Brain pericyte (primary cell): ENCODE data around the gene AGBL3.
"Not testable (repeated sequence)": the region's sequence is repeated elsewhere in the genome, so short reads cannot be mapped to it uniquely, and the experiment has no call there.

Experiments
- DNase-seq: peaks from one replicate; pipeline ENCODE4 v3.0.0-alpha.2; 2012; ENCODE audit warnings: low read depth, low spot score

AGBL3 gene

GRCh38 chr7:135075716-135076115 is 89.4 kb downstream of the AGBL3 start:
- no peak for DNase-seq

GRCh38 chr7:135076882-135077281 is 90.6 kb downstream of the AGBL3 start:
- no peak for DNase-seq

- DNase-seq: no peak
Observed at GRCh38 chr7:135077642-135078041, 91.3 kb downstream of the AGBL3 start.

- DNase-seq: no peak
Observed at GRCh38 chr7:135078051-135078450, 91.7 kb downstream of the AGBL3 start.

GRCh38 chr7:135079068-135079467 is 92.8 kb downstream of the AGBL3 start:
- DNase-seq: no peak

GRCh38 chr7:135083005-135083404 is 96.7 kb downstream of the AGBL3 start:
- DNase-seq: no peak

- DNase-seq: no peak
Observed at GRCh38 chr7:135088566-135088965, 102.3 kb downstream of the AGBL3 start.

- DNase-seq: no peak
Observed at GRCh38 chr7:135091717-135092116, 105.4 kb downstream of the AGBL3 start.

GRCh38 chr7:135094472-135095237 is 108.3 kb downstream of the AGBL3 start:
- DNase-seq: no peak

- no peak for DNase-seq
Observed at GRCh38 chr7:135095450-135095849, 109.1 kb downstream of the AGBL3 start.

GRCh38 chr7:135098391-135098790 is 112.1 kb downstream of the AGBL3 start:
- no peak for DNase-seq

- no peak for DNase-seq
Observed at GRCh38 chr7:135100856-135101255, 114.5 kb downstream of the AGBL3 start.

- no peak for DNase-seq
Observed at GRCh38 chr7:135102372-135102771, 116.1 kb downstream of the AGBL3 start.

- no peak for DNase-seq
Observed at GRCh38 chr7:135109562-135109961, 123.3 kb downstream of the AGBL3 start.

- DNase-seq: no peak
Observed at GRCh38 chr7:135109976-135110375, 123.7 kb downstream of the AGBL3 start.

- DNase-seq: no peak
Observed at GRCh38 chr7:135111379-135111778, 125.1 kb downstream of the AGBL3 start.

GRCh38 chr7:135114622-135115021 is 128.3 kb downstream of the AGBL3 start:
- no peak for DNase-seq

GRCh38 chr7:135117096-135117495 is 130.8 kb downstream of the AGBL3 start:
- no peak for DNase-seq

GRCh38 chr7:135121868-135122267 is 135.6 kb downstream of the AGBL3 start:
- no peak for DNase-seq

- DNase-seq: not testable (repeated sequence)
Observed at GRCh38 chr7:135124631-135125030, 138.3 kb downstream of the AGBL3 start.

- no peak for DNase-seq
Observed at GRCh38 chr7:135128931-135129330, 142.6 kb downstream of the AGBL3 start.

- no peak for DNase-seq
Observed at GRCh38 chr7:135129579-135129978, 143.3 kb downstream of the AGBL3 start.

GRCh38 chr7:135143885-135144668 is 157.8 kb downstream of the AGBL3 start:
- DNase-seq: no peak
